Heart left ventricle (tissue), 13 donors: ENCODE data around the gene SPOCK1.

Source experiments
- POLR2A ChIP-seq, 2 donors: fragments of 450-650 bp; IDR thresholded peaks; one replicate each; pipeline ENCODE4 v1.6.1; 2017; ENCODE audit warnings: antibody characterized with exemption in 2 of 2, mild to moderate bottlenecking in 2 of 2, moderate library complexity in 2 of 2
- TF ChIP-seq, protein P1 (sequence below), 12 donors: fragments of 200-600 bp; sonication (generic) in 4 of 12; IDR thresholded peaks; one replicate each; pipeline versions ENCODE4 v1.5.0 to v1.8.0; 2018 to 2022; ENCODE audit warnings: antibody characterized with exemption in 12 of 12, mild to moderate bottlenecking in 5 of 12
- donor health status: ischemic (EF 13 %, LVEDD 7.1; RV severe dilation, severe dysfunction).
- donor health status: DM: no; HTN: yes; CAD: no.
- donor health status: DM: no; HTN: no; CAD: no.
- donor health status: ischemic (EF 25% LVEDD 6.9; RV normal size, moderate dysfunction).
- donor health status: ischemic (EF 25% LVEDD 5.7; RV mildly dilated, moderate dysfunction).
- donor health status: ischemic (EF 35%, LVEDD 5.7; RV mildly dilated, moderate dysfunction).
- donor health status: nonischemic (EF 11% LVEDD 7.7; RV severe dilation, severe dysfunction).
- donor health status: DM: yes; HTN: yes; CAD: no.
- donor health status: PGD.
- donor health status: ischemic (EF 29% LVEDD 5.4; RV normal size, mild dysfunction).
- donor health status: nonischemic (EF 23%, LVEDD 6.1; RV moderate dilation, normal function).

DNA sequence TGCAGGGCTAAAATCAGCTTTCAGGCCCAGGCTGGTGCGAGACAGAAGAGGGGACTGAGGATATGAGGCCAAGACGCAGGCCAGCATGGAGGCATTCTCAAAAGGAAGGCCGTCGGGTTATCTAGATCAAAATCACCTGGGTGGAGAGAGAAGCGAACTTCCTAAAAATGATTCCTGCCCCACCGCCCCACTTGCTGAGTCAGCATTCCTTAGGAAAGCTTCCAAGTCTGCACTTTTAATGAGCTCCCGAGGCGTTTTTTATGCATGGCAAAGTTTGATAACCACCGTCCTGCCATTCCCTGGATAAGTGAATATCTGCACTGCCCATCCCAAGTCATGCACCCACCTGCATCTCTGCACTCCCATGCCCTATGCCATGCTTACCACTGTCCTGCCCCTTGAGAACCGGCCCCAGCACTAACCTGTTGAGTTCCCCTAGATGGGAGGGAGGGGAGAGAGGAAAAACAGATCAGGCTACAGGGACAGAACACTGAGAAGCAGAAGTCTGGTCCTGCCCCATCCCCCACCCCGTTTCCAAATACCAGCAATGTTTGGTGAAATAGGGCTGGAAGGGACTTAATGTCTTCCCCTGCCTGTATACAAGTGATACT lies 1.6 kb upstream of the SPOCK1 start:
- TF ChIP-seq, protein P1, sequence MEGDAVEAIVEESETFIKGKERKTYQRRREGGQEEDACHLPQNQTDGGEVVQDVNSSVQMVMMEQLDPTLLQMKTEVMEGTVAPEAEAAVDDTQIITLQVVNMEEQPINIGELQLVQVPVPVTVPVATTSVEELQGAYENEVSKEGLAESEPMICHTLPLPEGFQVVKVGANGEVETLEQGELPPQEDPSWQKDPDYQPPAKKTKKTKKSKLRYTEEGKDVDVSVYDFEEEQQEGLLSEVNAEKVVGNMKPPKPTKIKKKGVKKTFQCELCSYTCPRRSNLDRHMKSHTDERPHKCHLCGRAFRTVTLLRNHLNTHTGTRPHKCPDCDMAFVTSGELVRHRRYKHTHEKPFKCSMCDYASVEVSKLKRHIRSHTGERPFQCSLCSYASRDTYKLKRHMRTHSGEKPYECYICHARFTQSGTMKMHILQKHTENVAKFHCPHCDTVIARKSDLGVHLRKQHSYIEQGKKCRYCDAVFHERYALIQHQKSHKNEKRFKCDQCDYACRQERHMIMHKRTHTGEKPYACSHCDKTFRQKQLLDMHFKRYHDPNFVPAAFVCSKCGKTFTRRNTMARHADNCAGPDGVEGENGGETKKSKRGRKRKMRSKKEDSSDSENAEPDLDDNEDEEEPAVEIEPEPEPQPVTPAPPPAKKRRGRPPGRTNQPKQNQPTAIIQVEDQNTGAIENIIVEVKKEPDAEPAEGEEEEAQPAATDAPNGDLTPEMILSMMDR (IDR thresholded peaks at IDR 0.05): no peak
- TF ChIP-seq POLR2A (IDR thresholded peaks at IDR 0.05): no peak
